ENCODE results near the gene LXN. TPM values are rescaled to one million over a fixed set of nuclear protein-coding genes. Genes with fewer than 3 reads are reported as not detected.
A peak's percentile ranks its signal among the peaks of the same experiment; 100 is the strongest.

LXN gene
- total RNA-seq, 4 donors from 2014 or later = 18.2 to 33.6 (median 26.0) TPM

- Histone ChIP-seq H3K4me1 (no peaks in the 10 kb centered on the region), H3K36me3 (peaks cover 0 to 24% (median 0%) of the 10 kb centered on the region in 3 donors), H3K27ac (peak overlapping the region in 1 of 4 donors; percentile 37), H3K27me3 (no peaks in the 10 kb centered on the region), H3K9me3 (no peaks in the 10 kb centered on the region), H3K4me3 (no peak overlapping the region)
- DNase-seq = no peak
- TF ChIP-seq, protein P1, sequence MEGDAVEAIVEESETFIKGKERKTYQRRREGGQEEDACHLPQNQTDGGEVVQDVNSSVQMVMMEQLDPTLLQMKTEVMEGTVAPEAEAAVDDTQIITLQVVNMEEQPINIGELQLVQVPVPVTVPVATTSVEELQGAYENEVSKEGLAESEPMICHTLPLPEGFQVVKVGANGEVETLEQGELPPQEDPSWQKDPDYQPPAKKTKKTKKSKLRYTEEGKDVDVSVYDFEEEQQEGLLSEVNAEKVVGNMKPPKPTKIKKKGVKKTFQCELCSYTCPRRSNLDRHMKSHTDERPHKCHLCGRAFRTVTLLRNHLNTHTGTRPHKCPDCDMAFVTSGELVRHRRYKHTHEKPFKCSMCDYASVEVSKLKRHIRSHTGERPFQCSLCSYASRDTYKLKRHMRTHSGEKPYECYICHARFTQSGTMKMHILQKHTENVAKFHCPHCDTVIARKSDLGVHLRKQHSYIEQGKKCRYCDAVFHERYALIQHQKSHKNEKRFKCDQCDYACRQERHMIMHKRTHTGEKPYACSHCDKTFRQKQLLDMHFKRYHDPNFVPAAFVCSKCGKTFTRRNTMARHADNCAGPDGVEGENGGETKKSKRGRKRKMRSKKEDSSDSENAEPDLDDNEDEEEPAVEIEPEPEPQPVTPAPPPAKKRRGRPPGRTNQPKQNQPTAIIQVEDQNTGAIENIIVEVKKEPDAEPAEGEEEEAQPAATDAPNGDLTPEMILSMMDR (IDR thresholded peaks at IDR 0.05) = no peak
- TF ChIP-seq POLR2A (IDR thresholded peaks at IDR 0.05) = no peak
Measured at GRCh38 chr3:158712443-158712842, 40.0 kb upstream of the LXN start.

GRCh38 chr3:158711886-158712285, 39.4 kb upstream of the LXN start:
- no peaks in the 10 kb centered on the region for H3K27me3 ChIP-seq
- DNase-seq = no peak
- H3K36me3 ChIP-seq = peaks cover 0 to 24% (median 0%) of the 10 kb centered on the region in 3 donors
- no peaks in the 10 kb centered on the region for H3K9me3 ChIP-seq
- TF ChIP-seq, protein P1 (IDR thresholded peaks at IDR 0.05) = no peak
- TF ChIP-seq POLR2A (IDR thresholded peaks at IDR 0.05) = no peak
- peak overlapping the region in 1 of 4 donors; percentile 25 for H3K27ac ChIP-seq
- H3K4me1 ChIP-seq = no peaks in the 10 kb centered on the region
- no peak overlapping the region for H3K4me3 ChIP-seq

DNA sequence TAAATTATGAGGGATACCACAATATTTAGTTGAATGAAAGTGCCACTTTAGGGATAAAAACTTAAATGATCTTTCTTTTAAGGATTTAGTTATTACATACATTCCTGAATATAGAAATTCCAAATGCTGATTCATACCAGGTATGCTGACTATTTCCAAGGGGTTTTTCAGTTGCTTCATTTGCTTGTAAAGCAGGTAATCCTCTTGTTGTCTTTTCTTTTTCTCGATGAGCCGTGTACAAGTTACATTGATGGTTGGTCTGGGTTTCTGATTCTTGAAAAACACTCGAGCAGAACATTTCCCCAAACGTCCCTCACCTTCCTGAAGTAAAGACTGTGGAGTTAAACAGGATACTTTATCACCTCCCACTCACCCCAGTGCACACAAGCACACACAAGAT, 38.2 kb upstream of the LXN start:
- Histone ChIP-seq H3K27me3 (no peaks in the 10 kb centered on the region), H3K4me3 (no peak overlapping the region), H3K36me3 (peaks cover 0 to 24% (median 0%) of the 10 kb centered on the region in 3 donors), H3K9me3 (no peaks in the 10 kb centered on the region), H3K27ac (no peak overlapping the region), H3K4me1 (no peaks in the 10 kb centered on the region)
- no peak for TF ChIP-seq POLR2A (IDR thresholded peaks at IDR 0.05)
- TF ChIP-seq, protein P1 (IDR thresholded peaks at IDR 0.05) = no peak
- DNase-seq = no peak

DNA sequence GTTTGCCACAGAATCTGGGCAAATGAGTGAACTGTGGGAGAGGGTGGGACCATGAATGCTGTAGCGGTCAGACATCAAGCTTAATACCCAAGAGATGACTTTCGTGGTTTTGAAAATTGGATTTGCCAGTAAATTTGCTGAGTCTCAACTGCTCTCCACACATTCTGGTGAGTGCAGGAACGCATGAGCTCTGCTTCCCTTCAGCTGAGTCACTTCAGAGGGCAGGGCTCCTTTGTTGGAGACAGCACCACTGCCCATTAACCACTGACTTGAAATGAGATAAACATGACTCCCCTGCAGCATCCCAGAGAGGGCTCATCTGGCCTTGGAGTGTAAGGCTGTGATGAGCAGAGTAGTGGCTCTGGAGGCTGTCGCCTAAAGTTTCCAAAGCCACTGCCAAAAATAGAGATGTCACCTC, 37.2 kb upstream of the LXN start:
- Histone ChIP-seq H3K27me3 (no peaks in the 10 kb centered on the region), H3K4me3 (no peak overlapping the region), H3K9me3 (no peaks in the 10 kb centered on the region), H3K27ac (no peak overlapping the region), H3K4me1 (no peaks in the 10 kb centered on the region), H3K36me3 (peaks cover 0 to 24% (median 0%) of the 10 kb centered on the region in 3 donors)
- DNase-seq = no peak
- TF ChIP-seq, protein P1 (IDR thresholded peaks at IDR 0.05) = no peak
- no peak for TF ChIP-seq POLR2A (IDR thresholded peaks at IDR 0.05)

GRCh38 chr3:158703566-158703965, 31.1 kb upstream of the LXN start:
- H3K27ac ChIP-seq = no peak overlapping the region
- peaks cover 0 to 2% (median 0%) of the 10 kb centered on the region in 3 donors for H3K36me3 ChIP-seq
- no peaks in the 10 kb centered on the region for H3K9me3 ChIP-seq
- TF ChIP-seq, protein P1 (IDR thresholded peaks at IDR 0.05) = no peak
- no peak for TF ChIP-seq POLR2A (IDR thresholded peaks at IDR 0.05)
- H3K27me3 ChIP-seq = no peaks in the 10 kb centered on the region
- no peaks in the 10 kb centered on the region for H3K4me1 ChIP-seq
- H3K4me3 ChIP-seq = no peak overlapping the region
- no peak for DNase-seq
